CD4-positive, alpha-beta T cell treated with Interferon gamma for 1 hour (primary cell): ENCODE measurements around the gene CCDC50.

Experiments
- DNase-seq: peaks from one replicate; pipeline ENCODE4 v3.0.0-alpha.2; 2020

Gene CCDC50

GRCh38 chr3:191382661-191383060 lies 53.5 kb downstream of the CCDC50 start:
- no peak for DNase-seq

- no peak for DNase-seq
These were observed 53.9 kb downstream of the CCDC50 start for GRCh38 chr3:191383124-191383523.

- no peak for DNase-seq
These were observed 55.9 kb downstream of the CCDC50 start for GRCh38 chr3:191385101-191385500.

GRCh38 chr3:191387441-191388077 lies 58.4 kb downstream of the CCDC50 start:
- DNase-seq: no peak

- no peak for DNase-seq
These were observed 59.6 kb downstream of the CCDC50 start for GRCh38 chr3:191388823-191389222.

DNA sequence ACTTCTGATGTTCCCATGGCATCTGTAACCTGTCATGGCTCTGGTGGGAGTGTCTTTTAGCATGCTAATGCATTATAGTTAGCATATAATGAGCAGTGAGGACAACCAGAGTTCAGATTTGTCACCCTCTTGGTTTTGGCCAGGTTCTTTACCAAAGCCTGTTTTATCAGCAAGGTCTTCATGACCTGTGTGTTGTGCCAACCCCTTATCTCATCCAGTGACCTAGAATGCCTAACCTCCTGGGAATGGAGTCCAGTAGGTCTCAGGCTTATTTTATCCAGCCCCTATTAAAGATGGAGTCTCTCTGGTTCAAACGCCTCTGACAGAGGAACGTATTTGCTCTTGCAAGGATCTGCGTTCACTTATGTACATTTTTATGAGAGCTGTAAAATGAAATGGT lies 61.4 kb downstream of the CCDC50 start:
- no peak for DNase-seq

DNA sequence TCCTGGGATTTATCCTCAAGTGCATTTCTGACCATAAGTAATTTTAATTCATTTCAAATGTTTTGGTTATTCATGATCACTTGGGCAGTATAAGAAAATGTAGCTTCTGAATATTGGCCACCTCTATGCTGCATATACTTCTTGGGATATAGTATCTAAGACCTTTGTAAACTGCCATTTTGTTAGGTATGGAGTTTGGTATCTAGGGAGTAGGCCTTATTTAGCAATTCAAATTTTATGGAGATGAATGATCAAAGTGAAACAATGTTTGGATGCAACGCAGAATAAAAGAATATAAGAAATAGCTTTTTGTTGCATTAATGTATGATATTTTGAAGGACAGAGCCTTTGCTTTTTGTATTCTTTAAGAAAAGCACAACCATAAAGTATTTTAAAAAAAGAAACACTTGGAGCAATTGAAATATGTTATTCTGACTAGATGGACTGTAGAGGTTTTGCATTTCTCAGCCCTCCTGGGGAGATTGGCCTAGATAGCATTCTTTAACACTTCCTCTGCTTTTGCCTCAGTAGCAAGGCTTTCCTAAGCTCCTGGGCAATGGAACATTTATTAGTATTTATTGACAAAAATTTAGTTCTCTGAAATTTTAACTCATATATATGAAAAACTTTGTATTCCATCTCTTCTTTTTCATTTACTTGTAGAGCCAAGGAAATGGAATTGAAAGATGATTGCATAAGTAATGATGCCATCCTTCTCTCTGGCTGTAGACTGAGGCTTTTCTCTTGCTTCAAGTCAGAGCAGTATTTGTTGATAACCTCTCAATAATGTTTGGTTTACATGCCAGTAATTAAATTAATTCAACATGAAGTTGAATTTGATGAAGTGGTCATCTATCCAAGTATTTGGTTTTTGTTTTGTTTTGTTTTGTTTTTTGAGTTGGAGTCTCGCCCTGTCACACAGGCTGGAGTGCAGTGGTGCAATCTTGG lies 62.9 kb downstream of the CCDC50 start:
- no peak for DNase-seq

DNA sequence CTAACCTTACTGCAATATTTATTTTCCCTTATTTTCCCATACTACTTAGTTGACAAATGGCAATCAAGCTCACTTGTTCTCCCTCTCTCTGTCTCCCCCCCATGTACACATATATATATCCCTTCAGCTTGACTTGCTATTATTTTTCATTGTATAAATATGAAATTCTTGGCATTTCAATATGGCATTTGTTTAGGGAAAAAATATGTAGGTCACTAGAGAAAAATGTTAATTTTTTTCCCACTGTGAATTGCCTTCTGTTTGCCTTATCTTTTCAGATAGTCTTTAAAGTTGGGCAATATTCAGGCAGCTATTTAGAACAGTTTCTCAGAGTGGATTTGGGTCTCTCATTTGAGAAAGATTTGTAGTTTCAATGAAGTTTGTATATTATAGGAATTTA lies 64.0 kb downstream of the CCDC50 start:
- DNase-seq: no peak

GRCh38 chr3:191397771-191398170 lies 68.6 kb downstream of the CCDC50 start:
- no peak for DNase-seq

DNA sequence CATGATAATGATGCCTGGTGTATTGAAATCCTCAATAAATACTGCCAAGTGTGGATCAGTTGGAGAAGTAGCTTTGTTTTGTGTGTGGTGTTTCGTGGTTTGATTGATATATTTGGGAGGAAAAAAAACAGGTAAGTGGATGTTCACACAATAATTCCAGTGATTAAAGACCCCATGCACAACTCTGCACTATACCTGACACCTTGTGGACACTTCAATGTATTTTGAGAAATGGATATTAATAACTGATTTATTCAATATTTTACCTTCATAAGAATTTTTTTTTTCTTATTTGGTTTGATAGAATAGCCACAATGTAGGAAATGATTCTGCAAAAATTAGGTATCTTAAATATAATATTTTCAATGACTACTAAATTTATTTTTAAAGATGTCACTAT lies 69.4 kb downstream of the CCDC50 start:
- no peak for DNase-seq

GRCh38 chr3:191399918-191400317 lies 70.7 kb downstream of the CCDC50 start:
- DNase-seq: no peak

DNA sequence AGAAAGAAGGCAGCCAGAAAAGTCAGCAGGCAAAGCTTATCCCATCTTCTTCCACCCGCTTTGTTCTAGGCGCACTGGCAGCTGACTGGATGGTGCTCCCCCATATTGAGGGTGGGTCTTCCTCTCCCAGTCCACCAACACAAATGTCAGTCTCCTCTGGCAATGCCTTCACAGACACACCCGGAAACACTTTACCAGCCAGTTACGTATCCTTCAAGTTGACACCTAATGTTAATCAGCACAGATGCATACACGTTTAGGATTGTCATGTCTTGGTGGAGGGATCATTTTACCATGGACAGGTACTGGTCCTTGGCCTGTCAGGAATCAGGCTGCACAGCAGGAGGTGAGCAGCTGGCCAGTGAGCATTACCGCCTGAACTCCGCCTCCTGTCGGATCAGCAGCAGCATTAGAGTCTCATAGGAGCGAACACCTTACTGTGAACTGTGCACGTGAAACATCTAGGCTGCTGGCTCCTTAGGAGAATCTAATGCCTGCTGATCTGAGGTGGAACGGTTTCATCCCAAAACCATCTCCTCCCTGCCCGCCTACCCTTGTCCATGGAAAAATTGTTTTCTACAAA lies 72.7 kb downstream of the CCDC50 start:
- no peak for DNase-seq

DNA sequence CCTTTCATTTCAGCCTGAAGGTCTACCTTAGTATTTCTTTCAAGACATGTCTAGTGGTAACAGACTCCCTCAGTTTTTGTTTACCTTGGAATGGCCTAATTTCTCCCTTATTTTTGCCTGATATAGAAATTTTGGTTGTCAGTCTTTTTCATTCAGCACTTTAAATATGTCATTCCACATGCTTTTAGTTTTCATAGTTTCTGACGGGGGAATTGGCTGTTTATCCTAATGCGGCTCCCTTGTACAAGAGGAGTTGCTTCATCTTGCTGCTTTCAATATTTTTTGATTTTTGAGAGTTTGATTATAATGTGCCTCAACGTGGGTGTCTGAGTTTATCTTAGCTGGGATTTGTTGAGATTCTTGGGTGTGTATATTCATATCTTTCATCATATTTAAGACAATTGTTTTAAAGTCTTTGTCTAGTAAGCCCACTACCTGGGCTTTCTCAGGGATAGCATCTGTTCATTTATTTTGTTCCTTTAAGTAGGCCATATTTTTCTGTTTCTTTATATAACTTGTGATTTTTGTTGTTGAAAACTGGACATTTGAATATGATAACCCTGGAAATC lies 80.7 kb downstream of the CCDC50 start:
- no peak for DNase-seq

DNA sequence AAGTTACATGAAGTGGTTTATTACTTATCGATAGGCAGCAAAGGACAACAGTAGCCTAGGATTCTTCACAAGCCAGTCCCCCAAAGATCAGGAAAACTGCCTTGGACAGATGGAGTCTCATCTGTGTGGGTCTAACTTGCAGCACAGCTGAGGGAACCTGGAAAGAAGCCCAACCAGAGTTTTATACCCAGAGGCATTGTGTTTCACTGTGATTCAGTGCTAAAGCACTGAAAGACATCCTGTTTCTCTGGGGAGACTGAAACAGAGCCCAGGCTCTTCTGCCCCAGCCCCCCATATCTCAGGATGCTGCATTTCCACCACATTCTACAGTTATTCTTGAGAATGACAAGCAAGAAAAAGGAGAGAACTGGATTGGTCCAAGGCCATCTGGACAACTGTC lies 83.6 kb downstream of the CCDC50 start:
- no peak for DNase-seq

GRCh38 chr3:191414286-191414685 lies 85.1 kb downstream of the CCDC50 start:
- no peak for DNase-seq

GRCh38 chr3:191414732-191415131 lies 85.5 kb downstream of the CCDC50 start:
- DNase-seq: no peak

DNA sequence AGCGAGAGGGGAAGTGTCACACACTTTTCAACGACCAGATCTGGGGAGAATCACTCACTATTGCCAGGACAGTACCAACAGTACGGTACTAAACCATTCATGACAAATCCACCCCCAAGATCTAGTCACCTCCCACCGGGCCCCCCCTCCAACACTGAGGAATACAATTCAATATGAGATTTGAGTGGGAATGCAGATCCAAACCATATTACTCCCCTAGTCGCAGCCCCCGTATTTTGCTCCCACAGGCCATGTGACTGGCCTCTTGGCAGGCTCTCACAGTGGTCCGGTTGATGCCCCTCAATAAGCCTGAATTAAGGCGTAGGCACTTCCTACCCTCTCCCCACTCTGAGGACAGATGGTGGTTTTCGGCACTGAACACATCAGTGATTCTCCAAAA lies 86.4 kb downstream of the CCDC50 start:
- no peak for DNase-seq

DNA sequence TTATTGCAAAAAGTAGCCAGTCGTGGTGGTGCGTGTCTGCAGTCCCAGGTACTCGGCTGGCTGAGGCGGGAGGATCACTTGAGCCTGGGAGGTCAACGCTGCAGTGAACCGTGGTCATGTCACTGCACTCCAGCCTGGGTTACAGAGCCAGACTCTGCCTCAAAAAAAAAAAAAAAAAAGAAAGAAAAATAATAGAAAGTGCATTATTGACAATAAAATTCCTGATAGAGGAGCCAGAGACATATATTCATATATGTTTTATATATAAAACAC lies 88.2 kb downstream of the CCDC50 start:
- DNase-seq: no peak

- DNase-seq: no peak
These were observed 91.6 kb downstream of the CCDC50 start for GRCh38 chr3:191420771-191421170.

DNA sequence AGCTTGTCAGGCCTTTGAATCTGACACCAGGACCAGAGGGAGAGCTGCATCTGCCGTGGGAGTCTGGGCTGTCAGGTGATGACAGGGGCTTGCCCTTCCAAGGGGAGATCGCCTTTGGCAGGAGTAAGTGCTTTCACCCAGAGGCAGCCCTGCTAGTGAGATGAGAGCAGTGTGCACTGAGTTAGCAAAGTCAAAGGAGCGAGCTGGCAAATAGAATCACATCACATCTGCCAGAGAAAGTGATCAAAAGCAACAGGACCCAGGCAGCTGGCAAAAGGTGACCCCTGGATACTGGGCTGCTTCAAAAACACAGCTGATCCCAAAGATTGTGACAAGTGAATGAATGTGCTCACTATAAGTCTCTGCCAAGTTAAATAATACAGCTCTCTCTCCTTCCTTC lies 95.7 kb downstream of the CCDC50 start:
- DNase-seq: no peak

- no peak for DNase-seq
These were observed 96.1 kb downstream of the CCDC50 start for GRCh38 chr3:191425322-191425734.

GRCh38 chr3:191426311-191426710 lies 97.1 kb downstream of the CCDC50 start:
- no peak for DNase-seq

DNA sequence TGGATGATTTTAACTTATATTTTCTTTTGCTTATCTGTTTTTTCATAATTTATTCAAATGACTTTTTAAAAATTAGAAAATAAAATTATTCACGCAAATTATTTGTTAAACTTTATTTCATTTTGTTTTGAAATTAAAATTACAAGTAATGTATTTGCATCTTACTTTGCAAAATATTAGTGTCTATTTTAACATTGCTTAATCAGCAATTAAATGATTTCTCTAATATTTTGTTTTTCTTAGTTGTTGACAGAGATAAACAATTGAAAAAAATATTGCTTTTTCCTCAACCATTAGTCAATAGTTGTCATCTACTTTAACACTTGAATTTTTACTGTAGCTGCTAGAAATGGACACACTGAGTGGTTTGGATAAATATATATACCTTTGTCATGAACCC lies 99.0 kb downstream of the CCDC50 start:
- no peak for DNase-seq

GRCh38 chr3:191430103-191430502 lies 100.9 kb downstream of the CCDC50 start:
- no peak for DNase-seq
